Liver (tissue), 9 donors: ENCODE measurements around the gene ABCA1. TPM values are rescaled to one million over a fixed set of nuclear protein-coding genes. Genes with fewer than 3 reads are reported as not detected.

ENCODE experiments used
- DNase-seq: peaks from one replicate; pipeline ENCODE4 v3.0.0-alpha.2; 2017; ENCODE audit warnings: low spot score
- H3K27ac ChIP-seq, 2 donors: one replicate each; pipeline ENCODE4 v1.7.0; 2013; ENCODE audit warnings: inconsistent platforms in 2 of 2, low read length in 2 of 2, control low read depth in 1 of 2, low read depth in 1 of 2, mild to moderate bottlenecking in 1 of 2
- H3K27me3 ChIP-seq, 4 donors: one replicate each; pipeline versions ENCODE4 v1.6.1 to v1.7.0; 2013; ENCODE audit warnings: low read length in 3 of 4, inconsistent platforms in 1 of 4, mild to moderate bottlenecking in 1 of 4, moderate library complexity in 1 of 4; ENCODE audit not compliant: control insufficient read depth in 4 of 4, insufficient read depth in 4 of 4
- H3K36me3 ChIP-seq, 4 donors: one replicate each; pipeline versions ENCODE4 v1.6.1 to v1.7.0; 2013; ENCODE audit warnings: low read length in 3 of 4, mild to moderate bottlenecking in 3 of 4, low read depth in 1 of 4, moderate library complexity in 1 of 4; ENCODE audit not compliant: control insufficient read depth in 4 of 4, insufficient read depth in 3 of 4
- H3K4me1 ChIP-seq, 4 donors: one replicate each; pipeline versions ENCODE4 v1.6.1 to v1.7.0; 2013; ENCODE audit warnings: low read length in 3 of 4, mild to moderate bottlenecking in 3 of 4, moderate library complexity in 1 of 4; ENCODE audit not compliant: control insufficient read depth in 4 of 4, insufficient read depth in 4 of 4
- H3K4me3 ChIP-seq, 3 donors: one replicate each; pipeline versions ENCODE4 v1.6.1 to v1.7.0; 2013; ENCODE audit warnings: low read length in 3 of 3, control low read depth in 1 of 3, low read depth in 1 of 3, mild to moderate bottlenecking in 1 of 3
- H3K9ac ChIP-seq, 2 donors: one replicate each; pipeline ENCODE4 v1.7.0; 2013; ENCODE audit warnings: low read length in 2 of 2, mild to moderate bottlenecking in 2 of 2, moderate library complexity in 2 of 2, control low read depth in 1 of 2, low read depth in 1 of 2
- H3K9me3 ChIP-seq, 4 donors: one replicate each; pipeline versions ENCODE4 v1.6.1 to v1.7.0; 2013; ENCODE audit warnings: low read length in 3 of 4; ENCODE audit not compliant: control insufficient read depth in 4 of 4
- FOXA1 ChIP-seq: IDR thresholded peaks from 2 replicates; pipeline ENCODE4 v1.6.1; 2016; ENCODE audit warnings: antibody characterized with exemption
- FOXA2 ChIP-seq: IDR thresholded peaks from 2 replicates; pipeline ENCODE4 v1.6.1; 2016; ENCODE audit warnings: antibody characterized with exemption
- GABPA ChIP-seq, 2 donors: IDR thresholded peaks in 1 of 2; conservative IDR thresholded peaks in 1 of 2; 2 replicates each; pipeline ENCODE4 v1.6.1; 2016; ENCODE audit warnings: antibody characterized with exemption in 2 of 2, mild to moderate bottlenecking in 1 of 2, moderate library complexity in 1 of 2
- HNF4A ChIP-seq, 2 donors: conservative IDR thresholded peaks; 2 replicates each; pipeline ENCODE4 v1.6.1; 2016; ENCODE audit warnings: antibody characterized with exemption in 2 of 2, mild to moderate bottlenecking in 2 of 2
- HNF4G ChIP-seq: IDR thresholded peaks from 2 replicates; pipeline ENCODE4 v1.6.1; 2016; ENCODE audit warnings: antibody characterized with exemption
- JUND ChIP-seq, 2 donors: IDR thresholded peaks; 2 replicates each; pipeline ENCODE4 v1.6.1; 2016; ENCODE audit warnings: antibody characterized with exemption in 2 of 2
- NR2F2 ChIP-seq: IDR thresholded peaks from 2 replicates; pipeline ENCODE4 v1.6.1; 2016; ENCODE audit warnings: antibody characterized with exemption
- RXRA ChIP-seq, 2 donors: IDR thresholded peaks; 2 replicates each; pipeline ENCODE4 v1.6.1; 2017 to 2018; ENCODE audit warnings: antibody characterized with exemption in 2 of 2, mild to moderate bottlenecking in 1 of 2
- SP1 ChIP-seq: IDR thresholded peaks from 2 replicates; pipeline ENCODE4 v1.6.1; 2018; ENCODE audit warnings: antibody characterized with exemption, mild to moderate bottlenecking
- TAF1 ChIP-seq: conservative IDR thresholded peaks from 2 replicates; pipeline ENCODE4 v1.6.1; 2016; ENCODE audit warnings: antibody characterized with exemption, mild to moderate bottlenecking
- YY1 ChIP-seq: IDR thresholded peaks from 2 replicates; pipeline ENCODE4 v1.6.1; 2016; ENCODE audit warnings: antibody characterized with exemption, mild to moderate bottlenecking
- WGBS: extraction: QIAGEN DNeasy Blood & Tissue Kit; methylation state at CpG from one replicate; pipeline ENCODE4 v1.1.7; 2013; 5-methylcytosine and 5-hydroxymethylcytosine counted together
- polyA plus RNA-seq, 2 donors: library from polyadenylated mRNA; stranded (reverse) in 1 of 2; unstranded in 1 of 2; fragments of 200-250 nt in 1 of 2; fragments of >200 nt in 1 of 2; fragmentation: Nextera tagmentation in 1 of 2; extraction: Ambion mirVana in 1 of 2; gene quantifications; one replicate each; pipeline versions ENCODE4 v1.2.1 to v1.2.3, GENCODE V29; 2013 to 2015
- total RNA-seq, 2 donors: library from RNA; depleted of rRNA; stranded (reverse); fragments of >200 nt; gene quantifications; one replicate each; pipeline ENCODE4 v1.2.3, GENCODE V29; 2014
- TF ChIP-seq, protein P1 (sequence below): IDR thresholded peaks from 2 replicates; pipeline ENCODE4 v1.6.1; 2016; ENCODE audit warnings: antibody characterized with exemption
- TF ChIP-seq, protein P2 (sequence below): IDR thresholded peaks from 2 replicates; pipeline ENCODE4 v1.6.1; 2016; ENCODE audit warnings: antibody characterized with exemption, mild to moderate bottlenecking
- TF ChIP-seq, protein P3 (sequence below): fragments of 150-350 bp; IDR thresholded peaks from 2 replicates; pipeline ENCODE4 v1.5.1; 2017; ENCODE audit warnings: improper control_type of control experiment, low read depth, low read length; ENCODE audit not compliant: missing input control
- TF ChIP-seq, protein P4 (sequence below): IDR thresholded peaks from 2 replicates; pipeline ENCODE4 v1.6.1; 2016; ENCODE audit warnings: antibody characterized with exemption
- donor health status: healthy.
- donor health status: healthy.
- donor health status: healthy.
- donor health status: healthy.
- donor health status: healthy.

ABCA1 gene
- total and polyA plus RNA-seq, 4 donors, result 15.4 to 223 (median 62.9) TPM

DNA sequence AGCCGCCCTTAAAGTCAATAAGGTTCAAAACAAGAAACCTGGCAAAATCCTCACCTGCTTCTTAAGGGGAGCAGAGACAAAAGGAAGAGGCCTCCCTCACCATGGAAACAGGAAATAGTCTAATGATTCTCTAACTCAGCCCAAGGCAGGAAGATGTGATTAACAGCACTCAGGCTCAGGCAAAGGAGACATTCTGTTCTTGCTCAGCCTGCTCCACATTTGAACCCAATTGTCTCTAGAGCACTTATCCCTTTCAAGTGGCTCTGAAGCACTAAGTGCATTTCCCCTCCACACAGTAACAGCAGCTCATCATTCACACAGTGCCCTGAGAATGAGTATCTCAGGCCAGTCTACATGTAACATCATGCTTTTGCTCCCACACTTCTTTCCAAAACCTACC, 91.7 kb downstream of the ABCA1 start:
- 93% methylated on average over 1 of the region's 1 CpG for WGBS
- no peak overlapping the region for H3K4me3 ChIP-seq
- no peaks in the 10 kb centered on the region for H3K27me3 ChIP-seq
- peaks cover 0 to 2% (median 1%) of the 10 kb centered on the region in 4 donors for H3K4me1 ChIP-seq
- peaks cover 8 to 88% (median 80%) of the 10 kb centered on the region in 4 donors for H3K36me3 ChIP-seq
- H3K9ac ChIP-seq, result no peak overlapping the region
- H3K27ac ChIP-seq, result peak overlapping the region in 1 of 2 donors; percentile 13
- DNase-seq, result no peak
- H3K9me3 ChIP-seq, result no peaks in the 10 kb centered on the region
- TF ChIP-seq FOXA2 (no peak), HNF4A (conservative IDR thresholded peaks at IDR 0.05) (no peak), YY1 (no peak), GABPA (IDR thresholded peaks at IDR 0.05 in 1 of 2, conservative IDR thresholded peaks at IDR 0.05 in 1 of 2) (no peak), RXRA (IDR thresholded peaks at IDR 0.05) (peak in 1 of 2 donors; percentile 3)
- TF ChIP-seq, protein P1, sequence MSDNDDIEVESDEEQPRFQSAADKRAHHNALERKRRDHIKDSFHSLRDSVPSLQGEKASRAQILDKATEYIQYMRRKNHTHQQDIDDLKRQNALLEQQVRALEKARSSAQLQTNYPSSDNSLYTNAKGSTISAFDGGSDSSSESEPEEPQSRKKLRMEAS, result no peak
- TF ChIP-seq, protein P2, sequence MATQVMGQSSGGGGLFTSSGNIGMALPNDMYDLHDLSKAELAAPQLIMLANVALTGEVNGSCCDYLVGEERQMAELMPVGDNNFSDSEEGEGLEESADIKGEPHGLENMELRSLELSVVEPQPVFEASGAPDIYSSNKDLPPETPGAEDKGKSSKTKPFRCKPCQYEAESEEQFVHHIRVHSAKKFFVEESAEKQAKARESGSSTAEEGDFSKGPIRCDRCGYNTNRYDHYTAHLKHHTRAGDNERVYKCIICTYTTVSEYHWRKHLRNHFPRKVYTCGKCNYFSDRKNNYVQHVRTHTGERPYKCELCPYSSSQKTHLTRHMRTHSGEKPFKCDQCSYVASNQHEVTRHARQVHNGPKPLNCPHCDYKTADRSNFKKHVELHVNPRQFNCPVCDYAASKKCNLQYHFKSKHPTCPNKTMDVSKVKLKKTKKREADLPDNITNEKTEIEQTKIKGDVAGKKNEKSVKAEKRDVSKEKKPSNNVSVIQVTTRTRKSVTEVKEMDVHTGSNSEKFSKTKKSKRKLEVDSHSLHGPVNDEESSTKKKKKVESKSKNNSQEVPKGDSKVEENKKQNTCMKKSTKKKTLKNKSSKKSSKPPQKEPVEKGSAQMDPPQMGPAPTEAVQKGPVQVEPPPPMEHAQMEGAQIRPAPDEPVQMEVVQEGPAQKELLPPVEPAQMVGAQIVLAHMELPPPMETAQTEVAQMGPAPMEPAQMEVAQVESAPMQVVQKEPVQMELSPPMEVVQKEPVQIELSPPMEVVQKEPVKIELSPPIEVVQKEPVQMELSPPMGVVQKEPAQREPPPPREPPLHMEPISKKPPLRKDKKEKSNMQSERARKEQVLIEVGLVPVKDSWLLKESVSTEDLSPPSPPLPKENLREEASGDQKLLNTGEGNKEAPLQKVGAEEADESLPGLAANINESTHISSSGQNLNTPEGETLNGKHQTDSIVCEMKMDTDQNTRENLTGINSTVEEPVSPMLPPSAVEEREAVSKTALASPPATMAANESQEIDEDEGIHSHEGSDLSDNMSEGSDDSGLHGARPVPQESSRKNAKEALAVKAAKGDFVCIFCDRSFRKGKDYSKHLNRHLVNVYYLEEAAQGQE, result no peak

DNA sequence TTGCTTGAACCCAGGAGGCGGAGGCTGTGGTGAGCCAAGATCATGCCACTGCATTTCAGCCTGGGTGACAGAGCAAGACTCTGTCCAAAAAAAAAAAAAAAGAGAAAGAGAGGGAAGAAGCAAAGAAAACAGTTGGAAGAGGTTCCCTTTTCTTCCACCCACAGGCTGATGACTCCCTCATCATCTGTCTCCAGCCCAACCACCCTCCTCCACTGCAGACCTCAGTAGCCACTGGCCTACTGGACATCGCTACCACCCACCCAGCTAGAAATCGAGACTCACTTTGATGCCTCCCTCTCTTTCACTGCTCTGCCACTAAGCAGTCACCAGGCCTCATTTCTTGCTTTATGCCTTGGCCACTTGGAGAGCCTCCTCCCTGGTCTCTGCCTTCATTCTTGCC, 92.8 kb downstream of the ABCA1 start:
- TF ChIP-seq HNF4G (no peak), SP1 (no peak), JUND (IDR thresholded peaks at IDR 0.05) (no peak), YY1 (no peak), HNF4A (conservative IDR thresholded peaks at IDR 0.05) (no peak), NR2F2 (no peak), TAF1 (no peak), RXRA (IDR thresholded peaks at IDR 0.05) (no peak), FOXA1 (no peak), FOXA2 (no peak), GABPA (IDR thresholded peaks at IDR 0.05 in 1 of 2, conservative IDR thresholded peaks at IDR 0.05 in 1 of 2) (no peak)
- TF ChIP-seq, protein P3, sequence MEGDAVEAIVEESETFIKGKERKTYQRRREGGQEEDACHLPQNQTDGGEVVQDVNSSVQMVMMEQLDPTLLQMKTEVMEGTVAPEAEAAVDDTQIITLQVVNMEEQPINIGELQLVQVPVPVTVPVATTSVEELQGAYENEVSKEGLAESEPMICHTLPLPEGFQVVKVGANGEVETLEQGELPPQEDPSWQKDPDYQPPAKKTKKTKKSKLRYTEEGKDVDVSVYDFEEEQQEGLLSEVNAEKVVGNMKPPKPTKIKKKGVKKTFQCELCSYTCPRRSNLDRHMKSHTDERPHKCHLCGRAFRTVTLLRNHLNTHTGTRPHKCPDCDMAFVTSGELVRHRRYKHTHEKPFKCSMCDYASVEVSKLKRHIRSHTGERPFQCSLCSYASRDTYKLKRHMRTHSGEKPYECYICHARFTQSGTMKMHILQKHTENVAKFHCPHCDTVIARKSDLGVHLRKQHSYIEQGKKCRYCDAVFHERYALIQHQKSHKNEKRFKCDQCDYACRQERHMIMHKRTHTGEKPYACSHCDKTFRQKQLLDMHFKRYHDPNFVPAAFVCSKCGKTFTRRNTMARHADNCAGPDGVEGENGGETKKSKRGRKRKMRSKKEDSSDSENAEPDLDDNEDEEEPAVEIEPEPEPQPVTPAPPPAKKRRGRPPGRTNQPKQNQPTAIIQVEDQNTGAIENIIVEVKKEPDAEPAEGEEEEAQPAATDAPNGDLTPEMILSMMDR, result no peak
- TF ChIP-seq, protein P2, result no peak
- TF ChIP-seq, protein P1, result no peak
- TF ChIP-seq, protein P4, sequence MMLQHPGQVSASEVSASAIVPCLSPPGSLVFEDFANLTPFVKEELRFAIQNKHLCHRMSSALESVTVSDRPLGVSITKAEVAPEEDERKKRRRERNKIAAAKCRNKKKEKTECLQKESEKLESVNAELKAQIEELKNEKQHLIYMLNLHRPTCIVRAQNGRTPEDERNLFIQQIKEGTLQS, result no peak
- peaks cover 6 to 89% (median 84%) of the 10 kb centered on the region in 4 donors for H3K36me3 ChIP-seq
- H3K4me3 ChIP-seq, result no peak overlapping the region
- DNase-seq, result no peak
- no peaks in the 10 kb centered on the region for H3K9me3 ChIP-seq
- no peaks in the 10 kb centered on the region for H3K4me1 ChIP-seq
- 85% methylated on average over 3 of the region's 3 CpGs for WGBS
- no peak overlapping the region for H3K27ac ChIP-seq
- H3K9ac ChIP-seq, result no peak overlapping the region
- no peaks in the 10 kb centered on the region for H3K27me3 ChIP-seq
